Gastrocnemius medialis (tissue), 4 donors: ENCODE results near the gene ST6GALNAC3. TPM values are rescaled to one million over a fixed set of nuclear protein-coding genes. Genes with fewer than 3 reads are reported as not detected.

Source experiments
- ATAC-seq, 2 donors: fragments of 150-250 bp; one replicate each; pipeline ENCODE4 v1.9.1; 2016
- DNase-seq, 2 donors: peaks; one replicate each; pipeline ENCODE4 v3.0.0-alpha.2; 2019
- H3K27ac ChIP-seq, 4 donors: fragments of 200-600 bp; sonication (generic); 1 replicate in 1 of 4; 2 replicates in 3 of 4; pipeline ENCODE4 v1.5.1; 2016 to 2018; ENCODE audit warnings: mild to moderate bottlenecking in 2 of 4, moderate library complexity in 1 of 4
- H3K27me3 ChIP-seq, 3 donors: fragments of 200-600 bp; sonication (generic) in 2 of 3; 1 replicate in 1 of 3; 2 replicates in 2 of 3; pipeline versions ENCODE4 v1.5.1 to v1.6.0; 2016 to 2019; ENCODE audit warnings: mild to moderate bottlenecking in 1 of 3, moderate library complexity in 1 of 3
- H3K36me3 ChIP-seq, 2 donors: fragments of 200-600 bp; sonication (generic) in 1 of 2; one replicate each; pipeline ENCODE4 v1.5.1; 2017 to 2018
- H3K4me1 ChIP-seq, 2 donors: fragments of 200-600 bp; sonication (generic) in 1 of 2; one replicate each; pipeline ENCODE4 v1.5.1; 2016 to 2017; ENCODE audit warnings: mild to moderate bottlenecking in 2 of 2
- H3K4me3 ChIP-seq, 4 donors: fragments of 200-600 bp; sonication (generic) in 3 of 4; 1 replicate in 1 of 4; 2 replicates in 3 of 4; pipeline ENCODE4 v1.5.1; 2016 to 2019; ENCODE audit warnings: mild to moderate bottlenecking in 2 of 4
- H3K9me3 ChIP-seq, 3 donors: fragments of 200-600 bp; sonication (generic) in 2 of 3; 1 replicate in 1 of 3; 2 replicates in 2 of 3; pipeline ENCODE4 v1.5.1; 2016 to 2019
- CTCF ChIP-seq, 5 experiments: fragments of 450-650 bp in 3 of 5; fragments of 200-600 bp in 2 of 5; sonication (generic) in 2 of 5; IDR thresholded peaks in 4 of 5; conservative IDR thresholded peaks in 1 of 5; 1 replicate in 4 of 5; 2 replicates in 1 of 5; pipeline ENCODE4 v1.5.1; 2016 to 2019; ENCODE audit warnings: antibody characterized with exemption in 5 of 5, mild to moderate bottlenecking in 3 of 5, moderate library complexity in 3 of 5
- POLR2A ChIP-seq, 2 donors: fragments of 450-650 bp; IDR thresholded peaks; one replicate each; pipeline ENCODE4 v1.6.1; 2017; ENCODE audit warnings: antibody characterized with exemption in 2 of 2, mild to moderate bottlenecking in 2 of 2, moderate library complexity in 2 of 2
- in situ Hi-C, 4 donors: fragments of 200-750 bp; cut with MboI; loops; one replicate each; pipeline versions ENCODE4 v1.15.0 to v1.8.0; 2017; ENCODE audit warnings: low sequenced_read_pairs in 4 of 4
- intact Hi-C: fragments of 100-400 bp; cut with DNase I; formaldehyde crosslinking; loops from one replicate; pipeline ENCODE4 v1.15.1; 2023; ENCODE audit warnings: low total_unique reads
- total RNA-seq, 4 donors: library from RNA; depleted of rRNA; stranded (reverse); fragments of >200 nt; gene quantifications; one replicate each; pipeline versions ENCODE4 v1.1.0 to v1.2.3, GENCODE V29; 2016

Gene ST6GALNAC3
- total RNA-seq, 4 donors from 2014 or later = 1.7 to 3.9 (median 2.8) TPM

- no peak overlapping the region for H3K27ac ChIP-seq
- ATAC-seq (no peak), DNase-seq (no peak)
- TF ChIP-seq POLR2A (IDR thresholded peaks at IDR 0.05) (no peak), CTCF (IDR thresholded peaks at IDR 0.05 in 4 of 5, conservative IDR thresholded peaks at IDR 0.05 in 1 of 5) (no peak)
- no peaks in the 10 kb centered on the region for H3K36me3 ChIP-seq
- no peaks in the 10 kb centered on the region for H3K27me3 ChIP-seq
- H3K4me1 ChIP-seq = no peaks in the 10 kb centered on the region
- H3K4me3 ChIP-seq = no peak overlapping the region
- in situ Hi-C loops (no loop called here), intact Hi-C loops (no loop called here)
- H3K9me3 ChIP-seq = no peaks in the 10 kb centered on the region
Observed at GRCh38 chr1:76302711-76303339, 228.3 kb downstream of the ST6GALNAC3 start.

GRCh38 chr1:76303340-76303717 lies 228.8 kb downstream of the ST6GALNAC3 start:
- Histone ChIP-seq H3K9me3 (no peaks in the 10 kb centered on the region), H3K4me3 (no peak overlapping the region), H3K36me3 (no peaks in the 10 kb centered on the region), H3K4me1 (no peaks in the 10 kb centered on the region), H3K27ac (no peak overlapping the region), H3K27me3 (no peaks in the 10 kb centered on the region)
- ATAC-seq (no peak), DNase-seq (no peak)
- TF ChIP-seq CTCF (IDR thresholded peaks at IDR 0.05 in 4 of 5, conservative IDR thresholded peaks at IDR 0.05 in 1 of 5) (no peak), POLR2A (IDR thresholded peaks at IDR 0.05) (no peak)
- intact Hi-C loops = no loop called here
- in situ Hi-C loops = no loop called here

- no peak for DNase-seq
- Histone ChIP-seq H3K4me3 (no peak overlapping the region), H3K27me3 (no peaks in the 10 kb centered on the region), H3K9me3 (no peaks in the 10 kb centered on the region), H3K27ac (no peak overlapping the region), H3K36me3 (no peaks in the 10 kb centered on the region), H3K4me1 (no peaks in the 10 kb centered on the region)
- TF ChIP-seq CTCF (IDR thresholded peaks at IDR 0.05 in 4 of 5, conservative IDR thresholded peaks at IDR 0.05 in 1 of 5) = no peak
- TF ChIP-seq POLR2A (IDR thresholded peaks at IDR 0.05) = no peak
- no peak for ATAC-seq
- intact Hi-C loops (no loop called here), in situ Hi-C loops (no loop called here)
Observed at GRCh38 chr1:76313304-76313703, 238.8 kb downstream of the ST6GALNAC3 start.

GRCh38 chr1:76314730-76315129 lies 240.2 kb downstream of the ST6GALNAC3 start:
- intact Hi-C loops = no loop called here
- Histone ChIP-seq H3K27ac (no peak overlapping the region), H3K9me3 (no peaks in the 10 kb centered on the region), H3K27me3 (no peaks in the 10 kb centered on the region), H3K4me1 (no peaks in the 10 kb centered on the region), H3K4me3 (no peak overlapping the region), H3K36me3 (no peaks in the 10 kb centered on the region)
- ATAC-seq (no peak), DNase-seq (no peak)
- TF ChIP-seq CTCF (IDR thresholded peaks at IDR 0.05 in 4 of 5, conservative IDR thresholded peaks at IDR 0.05 in 1 of 5) = no peak
- TF ChIP-seq POLR2A (IDR thresholded peaks at IDR 0.05) = no peak
- in situ Hi-C loops = no loop called here
